ENCODE results near the gene BOLA2.
"Not testable (repeated sequence)": the region's sequence is repeated elsewhere in the genome, so short reads cannot be mapped to it uniquely, and the experiment has no call there.

BOLA2 gene

GRCh38 chr16:29454269-29454668 is at the start of gene BOLA2, which contains the start of gene SLX1B:
Gene BOLA2 (minus strand): TSS chr16:29454351. CDS start chr16:29454253, 98 bp downstream.
Gene SLX1B (plus strand): TSS chr16:29454533.
- H3K36me3 ChIP-seq (ENCODE audit: low read length); H2AFZ ChIP-seq (ENCODE audit: low read depth, low read length, severe bottlenecking); H3K9ac ChIP-seq (ENCODE audit: low read length); H3K9me2 ChIP-seq (replicated peaks; ENCODE audit: insufficient read depth, low read length); H3K4me3 ChIP-seq (ENCODE audit: insufficient read depth, low read length, poor library complexity, severe bottlenecking); H3K27ac ChIP-seq (ENCODE audit: low read depth, low read length); H3K9me3 ChIP-seq (ENCODE audit: insufficient read depth, low read length); H3K4me2 ChIP-seq (ENCODE audit: low read depth, low read length, poor library complexity, severe bottlenecking); H3K79me2 ChIP-seq (ENCODE audit: insufficient read depth, low read length); H4K20me1 ChIP-seq (ENCODE audit: low read depth, low read length); H3K27me3 ChIP-seq (ENCODE audit: low read length); H3F3A ChIP-seq (ENCODE audit: insufficient read depth): not testable (repeated sequence)

GRCh38 chr16:29482276-29482675 is 28.1 kb upstream of the BOLA2 start:
- not testable (repeated sequence) for H4K20me1 ChIP-seq (ENCODE audit: low read depth, low read length); H3K79me2 ChIP-seq (ENCODE audit: insufficient read depth, low read length); H3K27me3 ChIP-seq (ENCODE audit: low read length); H2AFZ ChIP-seq (ENCODE audit: low read depth, low read length, severe bottlenecking); H3K36me3 ChIP-seq (ENCODE audit: low read length); H3K4me3 ChIP-seq (ENCODE audit: insufficient read depth, low read length, poor library complexity, severe bottlenecking); H3F3A ChIP-seq (ENCODE audit: insufficient read depth); H3K9me2 ChIP-seq (replicated peaks; ENCODE audit: insufficient read depth, low read length); H3K9me3 ChIP-seq (ENCODE audit: insufficient read depth, low read length)
- peak overlapping the region; percentile 35; the same call in 1 of the 2 replicates for H3K9ac ChIP-seq (ENCODE audit: low read length)
- peak overlapping the region; percentile 77 for H3K27ac ChIP-seq (ENCODE audit: low read depth, low read length)
- H3K4me2 ChIP-seq (ENCODE audit: low read depth, low read length, poor library complexity, severe bottlenecking) = peak overlapping the region; percentile 29

- H3K4me3 ChIP-seq (ENCODE audit: insufficient read depth, low read length, poor library complexity, severe bottlenecking); H3K9me3 ChIP-seq (ENCODE audit: insufficient read depth, low read length); H2AFZ ChIP-seq (ENCODE audit: low read depth, low read length, severe bottlenecking); H3F3A ChIP-seq (ENCODE audit: insufficient read depth); H3K9ac ChIP-seq (ENCODE audit: low read length); H3K9me2 ChIP-seq (replicated peaks; ENCODE audit: insufficient read depth, low read length); H4K20me1 ChIP-seq (ENCODE audit: low read depth, low read length); H3K27me3 ChIP-seq (ENCODE audit: low read length); H3K36me3 ChIP-seq (ENCODE audit: low read length); H3K27ac ChIP-seq (ENCODE audit: low read depth, low read length); H3K4me2 ChIP-seq (ENCODE audit: low read depth, low read length, poor library complexity, severe bottlenecking); H3K79me2 ChIP-seq (ENCODE audit: insufficient read depth, low read length): not testable (repeated sequence)
Measured at GRCh38 chr16:29472065-29472464, 17.9 kb upstream of the BOLA2 start.

GRCh38 chr16:29469660-29470059 is 15.5 kb upstream of the BOLA2 start:
- H3K27ac ChIP-seq (ENCODE audit: low read depth, low read length) = peak overlapping the region; percentile 79
- not testable (repeated sequence) for H3K36me3 ChIP-seq (ENCODE audit: low read length); H3K9me2 ChIP-seq (replicated peaks; ENCODE audit: insufficient read depth, low read length); H3F3A ChIP-seq (ENCODE audit: insufficient read depth); H4K20me1 ChIP-seq (ENCODE audit: low read depth, low read length); H3K27me3 ChIP-seq (ENCODE audit: low read length); H2AFZ ChIP-seq (ENCODE audit: low read depth, low read length, severe bottlenecking); H3K9me3 ChIP-seq (ENCODE audit: insufficient read depth, low read length); H3K79me2 ChIP-seq (ENCODE audit: insufficient read depth, low read length)
- H3K4me3 ChIP-seq (ENCODE audit: insufficient read depth, low read length, poor library complexity, severe bottlenecking) = peak overlapping the region; percentile 52
- H3K4me2 ChIP-seq (ENCODE audit: low read depth, low read length, poor library complexity, severe bottlenecking) = peak overlapping the region; percentile 55
- H3K9ac ChIP-seq (ENCODE audit: low read length) = peak overlapping the region; percentile 44; the same call in 1 of the 2 replicates

- not testable (repeated sequence) for H3K4me2 ChIP-seq (ENCODE audit: low read depth, low read length, poor library complexity, severe bottlenecking)
Measured at GRCh38 chr16:29467654-29468366, 13.7 kb upstream of the BOLA2 start.

GRCh38 chr16:29466904-29467303 is 12.8 kb upstream of the BOLA2 start:
- not testable (repeated sequence) for H3F3A ChIP-seq (ENCODE audit: insufficient read depth); H3K9me2 ChIP-seq (replicated peaks; ENCODE audit: insufficient read depth, low read length); H3K79me2 ChIP-seq (ENCODE audit: insufficient read depth, low read length); H3K9me3 ChIP-seq (ENCODE audit: insufficient read depth, low read length); H3K9ac ChIP-seq (ENCODE audit: low read length); H3K4me2 ChIP-seq (ENCODE audit: low read depth, low read length, poor library complexity, severe bottlenecking); H3K36me3 ChIP-seq (ENCODE audit: low read length); H3K27ac ChIP-seq (ENCODE audit: low read depth, low read length); H3K4me3 ChIP-seq (ENCODE audit: insufficient read depth, low read length, poor library complexity, severe bottlenecking); H3K27me3 ChIP-seq (ENCODE audit: low read length); H4K20me1 ChIP-seq (ENCODE audit: low read depth, low read length); H2AFZ ChIP-seq (ENCODE audit: low read depth, low read length, severe bottlenecking)

More at GRCh38 chr16:29467654-29468366, 13.7 kb upstream of the BOLA2 start:
- not testable (repeated sequence) for H3K79me2 ChIP-seq (ENCODE audit: insufficient read depth, low read length); H2AFZ ChIP-seq (ENCODE audit: low read depth, low read length, severe bottlenecking); H3K9me3 ChIP-seq (ENCODE audit: insufficient read depth, low read length); H3F3A ChIP-seq (ENCODE audit: insufficient read depth); H3K27me3 ChIP-seq (ENCODE audit: low read length); H3K36me3 ChIP-seq (ENCODE audit: low read length); H3K4me3 ChIP-seq (ENCODE audit: insufficient read depth, low read length, poor library complexity, severe bottlenecking); H4K20me1 ChIP-seq (ENCODE audit: low read depth, low read length); H3K9me2 ChIP-seq (replicated peaks; ENCODE audit: insufficient read depth, low read length); H3K9ac ChIP-seq (ENCODE audit: low read length); H3K27ac ChIP-seq (ENCODE audit: low read depth, low read length)

GRCh38 chr16:29465985-29466824 is 12.1 kb upstream of the BOLA2 start:
- H3K4me3 ChIP-seq (ENCODE audit: insufficient read depth, low read length, poor library complexity, severe bottlenecking); H2AFZ ChIP-seq (ENCODE audit: low read depth, low read length, severe bottlenecking); H3K9ac ChIP-seq (ENCODE audit: low read length); H3K79me2 ChIP-seq (ENCODE audit: insufficient read depth, low read length); H3F3A ChIP-seq (ENCODE audit: insufficient read depth); H3K36me3 ChIP-seq (ENCODE audit: low read length); H4K20me1 ChIP-seq (ENCODE audit: low read depth, low read length); H3K27ac ChIP-seq (ENCODE audit: low read depth, low read length); H3K27me3 ChIP-seq (ENCODE audit: low read length); H3K4me2 ChIP-seq (ENCODE audit: low read depth, low read length, poor library complexity, severe bottlenecking); H3K9me2 ChIP-seq (replicated peaks; ENCODE audit: insufficient read depth, low read length); H3K9me3 ChIP-seq (ENCODE audit: insufficient read depth, low read length): not testable (repeated sequence)

GRCh38 chr16:29460647-29461030 is 6.5 kb upstream of the BOLA2 start:
- not testable (repeated sequence) for H3F3A ChIP-seq (ENCODE audit: insufficient read depth); H3K9me2 ChIP-seq (replicated peaks; ENCODE audit: insufficient read depth, low read length); H3K4me2 ChIP-seq (ENCODE audit: low read depth, low read length, poor library complexity, severe bottlenecking); H2AFZ ChIP-seq (ENCODE audit: low read depth, low read length, severe bottlenecking); H3K36me3 ChIP-seq (ENCODE audit: low read length); H3K9ac ChIP-seq (ENCODE audit: low read length); H3K9me3 ChIP-seq (ENCODE audit: insufficient read depth, low read length); H3K27me3 ChIP-seq (ENCODE audit: low read length); H3K27ac ChIP-seq (ENCODE audit: low read depth, low read length); H4K20me1 ChIP-seq (ENCODE audit: low read depth, low read length); H3K79me2 ChIP-seq (ENCODE audit: insufficient read depth, low read length); H3K4me3 ChIP-seq (ENCODE audit: insufficient read depth, low read length, poor library complexity, severe bottlenecking)
